G401.6 (cell line): ENCODE measurements around the gene ADSS1.

Experiments
- FAIRE-seq: peaks from 2 replicates; lab custom pipeline; 2012; peaks lifted over from hg19 to GRCh38; lab: Jason Lieb, UNC

Gene ADSS1

GRCh38 chr14:104687601-104688504, 36.2 kb upstream of the ADSS1 start:
- FAIRE-seq: no peak

GRCh38 chr14:104688505-104689108, 35.4 kb upstream of the ADSS1 start:
- no peak for FAIRE-seq

- FAIRE-seq: no peak
Measured at GRCh38 chr14:104689109-104689880, 34.7 kb upstream of the ADSS1 start, which contains the start of gene INF2. INF2 (plus strand) TSS chr14:104689618; CDS start chr14:104701366, 11,748 bp downstream.

- FAIRE-seq: no peak
Measured at GRCh38 chr14:104689881-104690711, 33.9 kb upstream of the ADSS1 start.

GRCh38 chr14:104690861-104691455, 33.1 kb upstream of the ADSS1 start:
- FAIRE-seq: no peak

GRCh38 chr14:104691546-104692260, 32.3 kb upstream of the ADSS1 start:
- FAIRE-seq: no peak

- FAIRE-seq: no peak
Measured at GRCh38 chr14:104692261-104692938, 31.6 kb upstream of the ADSS1 start.

- no peak for FAIRE-seq
Measured at GRCh38 chr14:104692939-104693315, 31.1 kb upstream of the ADSS1 start.

GRCh38 chr14:104693482-104694431, 30.3 kb upstream of the ADSS1 start:
- FAIRE-seq: no peak

- FAIRE-seq: no peak
Measured at GRCh38 chr14:104694475-104694950, 29.5 kb upstream of the ADSS1 start.

GRCh38 chr14:104694991-104695659, 28.9 kb upstream of the ADSS1 start:
- no peak for FAIRE-seq

GRCh38 chr14:104695660-104696000, 28.4 kb upstream of the ADSS1 start:
- no peak for FAIRE-seq

- no peak for FAIRE-seq
Measured at GRCh38 chr14:104696671-104697316, 27.2 kb upstream of the ADSS1 start.

GRCh38 chr14:104697317-104697703, 26.7 kb upstream of the ADSS1 start:
- FAIRE-seq: no peak

GRCh38 chr14:104697892-104698583, 26.0 kb upstream of the ADSS1 start:
- FAIRE-seq: no peak

- FAIRE-seq: no peak
Measured at GRCh38 chr14:104698688-104699425, 25.2 kb upstream of the ADSS1 start.

GRCh38 chr14:104699426-104699748, 24.6 kb upstream of the ADSS1 start:
- FAIRE-seq: no peak
